Bronchial epithelial cell (primary cell): ENCODE measurements around the gene ZNF827. TPM values are rescaled to one million over a fixed set of nuclear protein-coding genes. Genes with fewer than 3 reads are reported as not detected.

Experiments used
- DNase-seq: peaks from one replicate; pipeline ENCODE4 v3.0.0-alpha.2; 2010; ENCODE audit warnings: low read depth
- FAIRE-seq: peaks from 2 replicates; lab custom pipeline; 2011; peaks lifted over from hg19 to GRCh38; lab: Jason Lieb, UNC
- H3K27me3 ChIP-seq: 2 replicates; pipeline ENCODE4 v1.5.1; 2011; ENCODE audit warnings: low read length; ENCODE audit not compliant: control insufficient read depth, insufficient read depth
- H3K36me3 ChIP-seq: 2 replicates; pipeline ENCODE4 v1.5.1; 2011; ENCODE audit warnings: low read length; ENCODE audit not compliant: control insufficient read depth, insufficient read depth
- H3K4me3 ChIP-seq: 2 replicates; pipeline ENCODE4 v1.5.1; 2011; ENCODE audit warnings: mild to moderate bottlenecking, low read depth, low read length, control low read depth
- total RNA-seq: library from RNA; depleted of rRNA; stranded (reverse); fragments of >200 nt; gene quantifications from 2 replicates; pipeline ENCODE4 v1.2.1, GENCODE V29; 2014
- TF ChIP-seq, protein P1 (sequence below): IDR thresholded peaks from 2 replicates; pipeline ENCODE4 v1.5.1; 2011; ENCODE audit warnings: mild to moderate bottlenecking, moderate library complexity, low read length, control low read depth, inconsistent platforms; ENCODE audit not compliant: insufficient read depth, severe bottlenecking

The ZNF827 gene
- total RNA-seq, 1 donor from 2014 or later: 2.1 TPM

DNA sequence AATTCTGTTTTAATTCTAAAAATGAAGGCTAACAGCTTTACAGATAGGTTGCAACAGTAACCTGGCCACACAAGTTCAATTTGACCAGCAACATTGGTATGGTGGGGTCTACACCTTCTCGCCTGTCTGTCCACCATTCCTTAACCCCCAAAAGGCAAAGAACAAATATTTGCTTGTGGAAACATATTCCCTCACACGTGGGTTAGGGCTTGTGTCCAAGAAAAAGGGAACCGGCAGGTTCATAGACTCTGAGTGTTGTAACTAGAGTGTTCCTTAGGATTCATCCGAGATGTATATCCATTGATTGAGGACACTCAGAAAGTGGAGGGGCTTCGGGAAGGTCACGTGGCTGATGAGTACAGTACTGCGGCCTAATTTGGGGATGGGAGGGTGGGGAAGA is 204.6 kb downstream of the ZNF827 start:
- no peaks in the 10 kb centered on the region for H3K36me3 ChIP-seq
- TF ChIP-seq, protein P1, sequence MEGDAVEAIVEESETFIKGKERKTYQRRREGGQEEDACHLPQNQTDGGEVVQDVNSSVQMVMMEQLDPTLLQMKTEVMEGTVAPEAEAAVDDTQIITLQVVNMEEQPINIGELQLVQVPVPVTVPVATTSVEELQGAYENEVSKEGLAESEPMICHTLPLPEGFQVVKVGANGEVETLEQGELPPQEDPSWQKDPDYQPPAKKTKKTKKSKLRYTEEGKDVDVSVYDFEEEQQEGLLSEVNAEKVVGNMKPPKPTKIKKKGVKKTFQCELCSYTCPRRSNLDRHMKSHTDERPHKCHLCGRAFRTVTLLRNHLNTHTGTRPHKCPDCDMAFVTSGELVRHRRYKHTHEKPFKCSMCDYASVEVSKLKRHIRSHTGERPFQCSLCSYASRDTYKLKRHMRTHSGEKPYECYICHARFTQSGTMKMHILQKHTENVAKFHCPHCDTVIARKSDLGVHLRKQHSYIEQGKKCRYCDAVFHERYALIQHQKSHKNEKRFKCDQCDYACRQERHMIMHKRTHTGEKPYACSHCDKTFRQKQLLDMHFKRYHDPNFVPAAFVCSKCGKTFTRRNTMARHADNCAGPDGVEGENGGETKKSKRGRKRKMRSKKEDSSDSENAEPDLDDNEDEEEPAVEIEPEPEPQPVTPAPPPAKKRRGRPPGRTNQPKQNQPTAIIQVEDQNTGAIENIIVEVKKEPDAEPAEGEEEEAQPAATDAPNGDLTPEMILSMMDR: no peak
- peak; percentile 47 for DNase-seq
- H3K4me3 ChIP-seq: peak overlapping the region; percentile 22
- no peaks in the 10 kb centered on the region for H3K27me3 ChIP-seq
- FAIRE-seq: peak; percentile 79

DNA sequence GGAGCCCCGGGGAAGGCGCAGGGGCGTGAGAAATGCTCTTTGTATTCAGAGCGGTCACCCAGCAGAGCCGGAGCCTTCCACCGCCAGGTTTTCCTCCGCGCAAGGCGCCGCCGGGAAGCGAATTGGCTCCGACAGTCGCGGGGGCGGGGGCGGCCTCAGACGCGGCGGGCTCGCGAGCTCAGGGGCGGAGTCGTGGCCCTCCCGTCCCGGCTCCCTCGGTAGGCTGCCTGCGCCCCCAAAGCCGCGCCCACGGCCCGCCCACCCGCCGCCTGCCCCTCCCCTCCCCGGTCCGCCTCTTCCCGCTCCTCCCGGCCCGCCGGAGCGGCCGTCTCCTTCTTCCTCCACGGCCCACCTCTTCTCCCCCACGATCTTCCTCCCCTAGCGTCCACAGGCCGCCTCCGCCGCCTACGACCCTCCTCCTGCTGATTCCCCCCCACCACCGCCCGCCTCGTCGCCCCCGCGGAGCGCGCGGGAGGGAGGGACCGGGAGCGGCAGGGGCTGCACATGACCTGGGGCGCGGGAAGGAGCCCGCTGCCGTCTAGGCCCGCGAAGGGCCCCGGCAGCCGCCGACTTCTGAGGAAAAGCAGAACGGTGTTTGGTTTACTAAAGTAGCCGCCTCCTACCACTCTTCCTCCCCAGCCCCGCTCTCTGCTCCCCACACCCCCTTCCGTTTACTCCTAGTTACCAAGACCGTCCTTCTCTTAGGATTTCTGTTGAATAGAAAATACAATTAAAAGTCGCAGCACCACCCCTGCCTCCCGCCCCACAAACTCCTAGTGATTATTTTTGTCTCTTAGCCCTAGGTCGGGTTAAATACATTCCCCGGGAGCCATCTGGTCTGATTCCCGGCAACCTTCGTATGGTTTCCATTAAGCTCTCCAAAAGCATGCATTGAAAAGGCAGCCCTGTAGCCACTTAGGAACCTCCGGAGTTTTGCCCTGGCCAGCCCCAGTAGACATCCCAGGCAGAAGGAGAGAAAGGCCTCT is 205.4 kb downstream of the ZNF827 start:
- FAIRE-seq (no peak), DNase-seq (peak; percentile 79)
- no peaks in the 10 kb centered on the region for H3K36me3 ChIP-seq
- TF ChIP-seq, protein P1: no peak
- H3K4me3 ChIP-seq: peak overlapping the region; percentile 54
- no peaks in the 10 kb centered on the region for H3K27me3 ChIP-seq

DNA sequence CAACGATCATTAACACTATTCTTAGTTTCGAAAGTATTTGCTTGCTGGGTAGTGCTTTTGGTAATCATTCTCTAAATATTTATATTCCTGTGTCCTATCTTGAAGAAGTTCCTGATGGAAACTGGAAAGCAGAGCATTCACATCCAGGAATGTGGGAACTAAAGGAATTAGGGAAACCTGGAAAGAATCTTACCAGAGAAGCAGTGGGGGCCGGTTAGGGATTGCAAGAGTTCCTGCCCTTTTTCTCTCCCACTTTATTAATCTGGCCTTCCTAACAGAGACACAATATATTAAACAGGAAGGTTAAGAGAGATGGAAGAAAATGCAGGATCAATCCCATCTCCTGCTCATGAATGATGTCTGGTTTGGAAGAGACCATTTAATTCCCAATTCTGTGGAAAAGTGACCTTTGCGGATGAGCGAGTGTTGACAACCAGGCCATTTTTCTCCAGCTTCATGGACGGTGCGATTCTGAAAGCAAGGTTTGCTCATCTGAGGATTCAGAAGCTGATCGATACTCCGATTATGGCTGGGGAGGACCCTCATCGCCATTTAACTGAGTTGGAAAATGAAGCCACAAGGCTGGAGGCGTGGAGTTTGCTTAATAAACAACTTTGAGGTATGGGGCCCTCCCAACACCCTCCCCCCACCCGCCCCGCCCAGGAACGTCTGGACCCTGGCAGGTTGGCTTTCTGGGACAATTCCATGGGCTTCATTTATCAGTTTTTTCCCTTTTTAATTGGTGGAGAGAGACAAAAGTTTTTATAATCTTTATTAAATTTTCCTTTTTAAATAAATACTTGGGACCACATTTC is 206.4 kb downstream of the ZNF827 start:
- Histone ChIP-seq H3K36me3 (no peaks in the 10 kb centered on the region), H3K4me3 (peak overlapping the region; percentile 54), H3K27me3 (no peaks in the 10 kb centered on the region)
- no peak for DNase-seq
- FAIRE-seq: no peak
- TF ChIP-seq, protein P1: no peak

DNA sequence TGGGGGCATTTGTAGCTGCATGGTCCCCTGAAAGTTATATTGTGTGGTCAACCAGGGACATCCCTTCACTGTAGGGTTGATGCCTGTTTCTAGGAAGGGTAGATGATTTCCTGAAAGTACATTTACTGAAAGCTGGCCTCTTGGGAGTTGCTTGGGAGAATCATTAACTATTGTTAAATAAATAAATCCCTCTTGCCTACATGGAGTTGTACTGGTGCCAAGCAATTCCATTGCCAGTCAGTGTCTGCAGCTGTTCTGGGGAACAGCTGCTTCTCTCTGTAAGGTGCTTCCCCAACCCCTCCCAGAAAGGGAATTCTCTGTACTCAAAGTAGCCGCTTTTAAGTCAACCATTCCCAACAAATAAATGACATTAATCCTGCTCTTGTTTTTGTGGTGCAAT is 207.6 kb downstream of the ZNF827 start:
- FAIRE-seq: no peak

DNA sequence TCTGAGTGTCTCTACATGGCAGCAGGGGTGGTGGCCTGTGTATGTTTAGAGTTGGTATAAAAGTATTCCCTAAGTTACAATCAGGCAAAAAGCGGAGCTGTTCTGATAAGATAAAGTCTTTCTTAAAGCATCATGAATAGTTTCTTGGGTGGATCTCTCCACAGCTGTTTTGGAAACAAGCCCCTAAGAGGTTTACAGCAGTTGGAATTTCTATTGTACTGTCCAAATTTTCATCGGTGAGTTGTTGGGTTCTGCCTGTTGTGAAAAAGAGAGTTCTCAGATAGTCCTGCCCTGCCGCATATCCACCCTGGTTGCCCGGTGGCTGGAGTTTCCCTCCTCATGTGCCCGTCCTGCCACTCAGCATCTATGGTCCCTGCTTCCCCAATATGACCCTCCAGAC is 208.6 kb downstream of the ZNF827 start:
- DNase-seq: no peak
- no peaks in the 10 kb centered on the region for H3K36me3 ChIP-seq
- no peak overlapping the region for H3K4me3 ChIP-seq
- no peak for FAIRE-seq
- TF ChIP-seq, protein P1: no peak
- no peaks in the 10 kb centered on the region for H3K27me3 ChIP-seq

More for the DNA sequence above, 207.6 kb downstream of the ZNF827 start:
- TF ChIP-seq, protein P1: no peak
- Histone ChIP-seq H3K4me3 (no peak overlapping the region), H3K27me3 (no peaks in the 10 kb centered on the region), H3K36me3 (no peaks in the 10 kb centered on the region)
- no peak for DNase-seq
